ENCODE results near the gene ARMH1.
A peak's percentile ranks its signal among the peaks of the same experiment; 100 is the strongest.

Gene ARMH1

GRCh38 chr1:44672254-44672955 is 2.1 kb upstream of the ARMH1 start:
- DNase-seq: peak; percentile 93

DNA sequence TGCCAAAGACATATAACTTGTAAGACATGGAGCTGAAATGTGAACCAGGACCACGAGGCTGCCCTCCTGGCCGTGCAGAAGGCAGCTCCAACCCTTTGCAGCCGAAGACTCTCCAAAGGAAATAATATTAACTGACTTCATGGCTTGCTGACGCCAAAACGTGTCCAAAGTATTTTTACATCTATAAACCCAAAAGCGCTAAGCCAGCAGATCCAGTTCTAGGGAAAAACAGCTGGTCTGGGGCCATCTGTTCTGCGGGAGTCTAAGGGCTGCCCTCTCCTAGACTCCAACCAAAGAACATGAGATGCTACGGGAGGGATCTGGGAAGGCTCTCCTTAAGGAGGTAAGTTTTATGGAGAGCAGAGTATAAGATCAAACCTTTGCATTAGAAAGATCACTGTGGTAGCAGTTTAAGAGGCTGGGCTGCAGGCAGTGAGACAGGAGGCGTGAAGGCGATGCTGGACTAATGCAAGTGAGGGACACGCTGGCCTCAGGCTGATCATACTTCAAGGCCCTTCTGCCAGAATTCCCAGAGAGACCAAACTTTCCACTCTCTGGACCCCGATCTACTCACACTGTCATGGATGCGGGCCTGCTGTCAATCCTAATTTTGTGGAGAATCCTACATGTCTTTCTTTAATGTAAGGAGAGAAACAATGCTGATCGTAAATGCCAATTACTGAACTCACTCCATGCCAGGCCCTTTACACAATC is 1.4 kb upstream of the ARMH1 start:
- DNase-seq: no peak

DNA sequence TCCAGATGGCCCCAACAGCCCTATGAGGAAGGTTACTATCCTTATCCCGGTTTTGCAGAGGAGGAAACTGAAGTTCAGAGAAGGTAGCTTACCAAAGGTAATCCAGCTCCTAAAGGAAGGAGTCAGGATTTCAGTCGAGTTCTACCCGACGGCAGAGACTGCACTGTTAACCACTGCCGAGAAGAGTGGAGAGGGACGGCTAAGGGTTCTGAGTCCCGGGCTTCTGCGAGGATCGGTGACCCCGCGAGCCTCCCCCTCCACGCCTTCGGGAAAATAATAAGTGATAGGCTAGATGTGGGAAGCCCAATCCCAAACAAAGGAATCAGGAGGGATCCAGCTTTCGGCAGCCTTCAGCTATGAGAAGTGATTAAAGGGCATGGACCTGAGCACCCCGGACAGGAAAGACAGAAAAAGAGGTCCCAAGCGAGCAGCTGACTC is 820 bp upstream of the ARMH1 start:
- DNase-seq: no peak

- no peak for DNase-seq
Measured at GRCh38 chr1:44675186-44675585, 672 bp downstream of the ARMH1 start.

- DNase-seq: peak; percentile 92
Measured at GRCh38 chr1:44676484-44677200, 2.1 kb downstream of the ARMH1 start.

- DNase-seq: peak; percentile 74
Measured at GRCh38 chr1:44677201-44677766, 2.8 kb downstream of the ARMH1 start.

DNA sequence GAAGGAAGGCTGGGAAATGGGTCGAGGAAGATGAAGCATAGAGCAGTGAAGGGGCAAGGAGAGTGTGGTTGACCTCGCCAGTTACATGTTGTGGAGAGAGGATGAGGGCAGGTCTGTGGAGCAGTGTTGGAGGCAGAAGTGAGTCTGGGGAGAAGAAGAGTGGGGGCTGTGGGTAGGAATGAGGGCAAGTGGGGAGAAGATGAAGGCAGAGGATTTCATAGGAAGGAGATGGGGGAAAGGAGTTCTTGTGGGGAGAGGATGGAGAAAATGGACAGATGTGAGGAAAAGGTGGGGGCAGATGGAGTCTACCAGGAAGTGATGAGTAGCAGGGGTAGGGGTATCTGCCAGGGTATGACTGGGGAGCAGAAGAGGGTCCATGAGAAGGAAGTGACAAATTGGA is 3.6 kb downstream of the ARMH1 start:
- DNase-seq: no peak

GRCh38 chr1:44678626-44679025 is 4.1 kb downstream of the ARMH1 start:
- peak; percentile 31 for DNase-seq

DNA sequence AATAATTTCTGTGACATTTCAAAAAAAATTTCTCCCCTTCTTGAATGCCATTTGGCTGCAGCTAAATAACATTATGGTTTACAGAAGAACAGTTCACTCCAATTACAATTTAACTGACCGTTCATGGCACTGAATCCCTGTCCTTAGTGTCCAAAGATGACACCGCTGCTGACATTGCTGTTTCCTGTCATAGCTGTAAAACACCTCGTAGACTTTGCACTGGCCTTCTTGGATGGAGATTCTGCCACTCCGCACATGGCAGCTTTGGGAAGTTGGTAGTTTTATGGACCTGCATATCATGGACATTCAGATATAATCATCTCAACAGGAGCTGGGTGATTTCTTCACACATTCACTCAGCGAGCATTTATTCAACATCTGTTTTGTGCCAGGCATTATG is 5.0 kb downstream of the ARMH1 start:
- no peak for DNase-seq

GRCh38 chr1:44681905-44682882 is 7.7 kb downstream of the ARMH1 start:
- no peak for DNase-seq

GRCh38 chr1:44682883-44683265 is 8.4 kb downstream of the ARMH1 start:
- peak; percentile 54 for DNase-seq

DNA sequence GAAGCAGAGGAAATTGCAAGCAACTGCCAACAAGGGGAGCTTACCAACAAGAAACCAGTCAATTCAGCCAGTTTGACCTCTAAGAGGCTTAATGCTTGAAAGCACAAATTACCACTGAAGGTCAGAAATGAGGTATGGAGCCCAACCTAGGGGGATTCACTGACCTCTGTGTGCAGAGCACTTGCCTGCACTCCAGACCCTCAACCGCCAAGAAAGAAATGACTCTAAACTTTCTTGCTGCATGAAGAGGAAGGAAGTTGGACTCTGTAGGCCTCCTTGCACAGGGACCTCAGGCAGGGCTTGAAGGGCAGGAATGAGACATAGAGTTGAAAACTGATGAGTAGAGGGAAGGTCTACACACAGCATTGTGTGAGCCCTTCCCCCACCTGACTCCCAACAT is 10.0 kb downstream of the ARMH1 start:
- DNase-seq: peak; percentile 51

DNA sequence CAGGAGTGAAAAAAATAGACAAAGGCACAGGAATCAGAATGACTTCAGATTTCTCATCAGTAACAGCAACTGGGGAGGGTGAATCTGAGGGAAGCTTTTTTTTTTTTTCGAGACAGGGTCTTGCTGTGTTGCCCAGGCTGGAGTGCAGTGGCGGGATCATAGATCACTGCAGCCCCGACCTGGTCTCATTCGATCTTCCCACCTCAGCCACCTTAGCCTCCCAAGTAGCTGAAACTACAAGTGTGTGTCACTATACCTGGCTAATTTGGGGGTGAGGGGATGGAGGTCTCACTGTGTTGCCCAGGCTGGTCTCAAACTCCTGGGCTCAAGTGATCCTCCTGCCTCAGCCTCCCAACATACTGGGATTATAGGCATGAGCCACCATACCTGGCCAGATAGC is 10.7 kb downstream of the ARMH1 start:
- DNase-seq: no peak

DNA sequence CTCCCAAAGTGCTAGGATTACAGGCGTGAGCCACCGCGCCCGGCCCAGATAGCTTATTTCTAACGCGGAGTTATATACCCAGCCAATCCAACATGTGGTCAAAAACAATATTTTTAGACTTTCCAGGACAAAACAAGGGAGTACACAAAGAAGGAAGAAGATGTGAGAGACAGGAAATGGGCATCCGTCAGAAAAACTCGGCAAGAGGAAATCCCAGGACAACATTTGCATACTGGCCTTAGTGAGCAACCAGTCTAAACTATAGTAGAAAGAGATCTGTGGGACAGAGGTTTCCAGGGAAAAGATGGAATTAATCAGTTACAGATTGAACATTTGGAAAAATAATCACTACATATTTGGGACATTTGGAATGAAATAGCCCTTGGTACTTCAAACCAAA is 11.4 kb downstream of the ARMH1 start:
- DNase-seq: peak; percentile 51

DNA sequence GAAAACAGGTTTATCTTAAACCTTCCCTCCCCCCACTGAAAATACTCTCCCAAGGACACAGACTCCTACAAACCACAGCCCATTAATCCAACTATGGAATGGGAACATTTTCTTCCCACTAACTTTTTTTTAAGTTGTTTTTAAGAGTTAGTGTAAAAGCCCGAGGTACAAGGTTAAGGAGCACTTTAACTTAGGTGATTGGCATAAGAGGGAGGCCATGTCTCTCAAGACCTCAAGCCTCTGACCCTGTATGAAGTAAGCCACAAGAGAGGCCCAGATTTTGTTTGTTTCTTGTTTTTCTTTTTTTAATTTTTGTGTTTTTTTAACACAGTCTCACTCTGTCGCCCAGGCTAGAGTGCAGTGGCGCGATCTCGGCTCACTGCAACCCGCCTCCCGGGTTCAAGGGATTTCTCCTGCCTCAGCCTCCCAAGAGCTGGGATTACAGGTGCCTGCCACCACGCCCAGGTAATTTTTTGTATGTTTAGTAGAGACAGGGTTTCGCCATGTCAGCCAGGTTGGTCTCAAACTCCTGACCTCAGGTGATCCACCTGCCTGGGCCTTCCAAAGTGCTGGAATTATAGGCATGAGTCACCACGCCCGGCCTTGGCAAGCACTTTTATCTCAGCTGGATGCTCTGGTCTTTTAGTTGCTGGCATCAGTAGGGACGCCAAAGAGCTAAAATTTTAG is 14.4 kb downstream of the ARMH1 start:
- no peak for DNase-seq

GRCh38 chr1:44689447-44689765 is 14.9 kb downstream of the ARMH1 start:
- no peak for DNase-seq

DNA sequence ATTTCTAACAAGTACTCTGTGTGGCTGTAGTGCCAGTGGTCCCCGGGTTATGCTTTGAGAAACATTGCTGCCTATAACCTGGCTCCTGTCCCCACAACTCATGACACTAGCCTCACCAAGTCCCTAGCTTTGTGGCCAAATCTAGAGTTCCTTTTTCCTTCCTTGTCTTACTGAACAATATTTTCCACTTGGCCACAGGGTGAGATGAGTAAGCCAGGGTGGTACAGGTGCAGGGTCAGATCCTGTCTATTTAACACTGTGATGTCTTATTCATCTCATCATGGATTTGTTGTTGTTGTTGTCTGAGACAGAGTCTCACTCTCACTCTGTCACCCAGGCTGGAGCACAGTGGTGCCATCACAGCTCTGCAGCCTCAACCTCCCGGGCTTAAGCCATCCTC is 18.6 kb downstream of the ARMH1 start:
- peak; percentile 28 for DNase-seq

- DNase-seq: peak; percentile 46
Measured at GRCh38 chr1:44693900-44694299, 19.4 kb downstream of the ARMH1 start.

DNA sequence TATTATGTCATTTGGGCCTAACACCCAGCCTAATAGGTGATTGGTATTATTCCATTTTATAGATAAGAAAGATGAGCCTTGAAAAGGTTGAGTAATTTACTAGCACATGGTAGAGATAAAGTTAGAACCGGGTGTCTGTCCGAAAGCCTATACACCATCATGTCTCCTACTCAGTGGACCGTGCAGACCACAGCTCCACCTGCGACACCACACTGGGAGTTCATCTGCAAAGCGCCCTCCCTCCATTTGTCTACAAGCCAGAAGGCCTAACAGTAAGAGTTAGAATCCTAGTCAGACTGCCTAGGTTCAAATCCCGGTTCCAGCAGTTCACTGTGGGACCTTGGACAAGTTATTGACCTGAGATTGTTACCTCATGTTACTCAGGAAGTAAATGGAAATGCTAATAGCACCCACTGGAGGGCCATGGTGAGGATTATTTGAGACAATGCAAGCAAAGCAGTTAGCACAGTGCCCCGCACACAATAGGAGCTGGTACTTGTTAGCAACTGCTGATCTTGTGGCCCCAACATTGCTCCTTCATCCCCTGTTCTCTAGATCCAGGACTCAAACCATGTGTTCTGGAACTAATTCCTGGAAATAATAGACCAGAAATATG is 20.5 kb downstream of the ARMH1 start:
- no peak for DNase-seq

DNA sequence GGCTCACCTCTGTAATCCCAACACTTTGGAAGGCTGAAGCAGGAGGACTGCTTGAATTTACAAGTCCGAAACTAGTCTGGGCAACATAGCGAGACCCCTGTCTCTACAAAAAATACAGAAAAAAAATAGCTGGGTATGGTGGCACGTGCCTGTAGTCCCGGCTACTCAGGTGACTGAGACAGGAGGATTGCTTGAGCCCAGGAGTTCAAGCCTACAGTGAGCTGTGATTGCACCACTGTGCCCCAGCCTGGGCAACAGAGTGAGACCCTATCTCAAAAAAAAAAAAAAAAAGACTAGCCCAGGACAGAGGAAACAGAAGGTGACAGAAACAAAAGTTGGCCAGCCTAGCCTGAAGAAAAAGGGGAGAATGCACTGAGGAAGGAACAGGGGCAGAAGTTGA is 21.2 kb downstream of the ARMH1 start:
- DNase-seq: no peak

- no peak for DNase-seq
Measured at GRCh38 chr1:44696101-44696500, 21.6 kb downstream of the ARMH1 start.

Measured in suppressor macrophage treated with lipopolysaccharide for 4 hours (primary cell).